Measurements from ENCODE around the gene IL1A. TPM values are rescaled to one million over a fixed set of nuclear protein-coding genes. Genes with fewer than 3 reads are reported as not detected.

The IL1A gene
- total and polyA plus RNA-seq, 10 donors = 0.21 to 1.6 (median 0.69) TPM; not detected in 2

DNA sequence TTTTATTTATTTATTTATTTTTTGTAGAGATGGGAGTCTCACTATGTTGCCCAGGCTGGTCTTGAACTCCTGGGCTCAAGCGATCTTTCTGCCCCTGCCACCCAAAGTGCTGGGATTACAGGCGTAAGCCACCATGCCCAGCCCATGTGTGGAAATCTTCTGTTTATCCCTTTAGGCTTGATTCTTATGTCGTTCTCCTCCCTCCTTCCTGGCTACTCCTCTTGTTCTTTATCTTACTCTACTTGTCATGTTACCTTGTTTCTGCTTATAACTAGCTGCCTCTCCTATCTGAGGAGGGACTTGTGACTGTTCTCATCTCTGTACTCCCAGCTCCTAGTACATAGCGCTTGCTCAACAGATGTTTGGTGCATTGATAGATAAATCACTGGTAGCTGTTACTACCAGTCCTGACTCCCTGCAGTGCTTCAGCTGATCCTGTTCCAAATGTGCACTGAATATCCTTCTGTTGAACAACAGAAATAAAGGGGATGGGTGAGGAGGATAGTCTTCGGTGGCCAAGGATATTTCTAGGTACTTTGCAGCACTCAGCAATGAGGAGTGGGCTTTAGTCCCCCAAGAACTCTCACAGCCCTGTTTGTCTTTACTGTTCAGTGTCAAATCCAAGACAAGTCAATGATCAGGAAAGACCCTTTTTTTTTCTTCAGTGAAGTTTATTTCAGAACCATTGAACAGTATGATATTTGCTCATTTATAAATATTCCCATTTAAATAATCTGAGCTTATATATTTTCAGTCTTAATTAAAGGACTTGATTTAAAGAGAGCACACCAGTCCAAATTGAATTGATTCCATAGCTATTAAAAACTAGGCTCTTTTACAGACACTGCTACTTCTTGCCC, 45.0 kb upstream of the IL1A start:
- H3K4me1 ChIP-seq = peaks cover 6 to 32% (median 13%) of the 10 kb centered on the region in 6 donors
- H3K4me3 ChIP-seq = no peak overlapping the region
- H3K27ac ChIP-seq = no peak overlapping the region
- 84 to 93% (median 90%) methylated on average over 5 of the region's 5 CpGs for WGBS, 5 donors
- no peaks in the 10 kb centered on the region for H3K27me3 ChIP-seq (replicated peaks in 1 of 7)
- TF ChIP-seq, protein P1, sequence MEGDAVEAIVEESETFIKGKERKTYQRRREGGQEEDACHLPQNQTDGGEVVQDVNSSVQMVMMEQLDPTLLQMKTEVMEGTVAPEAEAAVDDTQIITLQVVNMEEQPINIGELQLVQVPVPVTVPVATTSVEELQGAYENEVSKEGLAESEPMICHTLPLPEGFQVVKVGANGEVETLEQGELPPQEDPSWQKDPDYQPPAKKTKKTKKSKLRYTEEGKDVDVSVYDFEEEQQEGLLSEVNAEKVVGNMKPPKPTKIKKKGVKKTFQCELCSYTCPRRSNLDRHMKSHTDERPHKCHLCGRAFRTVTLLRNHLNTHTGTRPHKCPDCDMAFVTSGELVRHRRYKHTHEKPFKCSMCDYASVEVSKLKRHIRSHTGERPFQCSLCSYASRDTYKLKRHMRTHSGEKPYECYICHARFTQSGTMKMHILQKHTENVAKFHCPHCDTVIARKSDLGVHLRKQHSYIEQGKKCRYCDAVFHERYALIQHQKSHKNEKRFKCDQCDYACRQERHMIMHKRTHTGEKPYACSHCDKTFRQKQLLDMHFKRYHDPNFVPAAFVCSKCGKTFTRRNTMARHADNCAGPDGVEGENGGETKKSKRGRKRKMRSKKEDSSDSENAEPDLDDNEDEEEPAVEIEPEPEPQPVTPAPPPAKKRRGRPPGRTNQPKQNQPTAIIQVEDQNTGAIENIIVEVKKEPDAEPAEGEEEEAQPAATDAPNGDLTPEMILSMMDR (IDR thresholded peaks at IDR 0.05 in 8 of 11, conservative IDR thresholded peaks at IDR 0.05 in 3 of 11) = no peak
- no peak for TF ChIP-seq POLR2AphosphoS5 (IDR thresholded peaks at IDR 0.05)
- no peak for TF ChIP-seq POLR2A (IDR thresholded peaks at IDR 0.05)
- no peak for DNase-seq
- intact Hi-C loops (cut with DNase I; ENCODE audit: low total_unique reads) = no loop called here
- H3K9me3 ChIP-seq = no peaks in the 10 kb centered on the region
- H3K36me3 ChIP-seq = peaks cover 0 to 42% (median 0%) of the 10 kb centered on the region in 6 donors

DNA sequence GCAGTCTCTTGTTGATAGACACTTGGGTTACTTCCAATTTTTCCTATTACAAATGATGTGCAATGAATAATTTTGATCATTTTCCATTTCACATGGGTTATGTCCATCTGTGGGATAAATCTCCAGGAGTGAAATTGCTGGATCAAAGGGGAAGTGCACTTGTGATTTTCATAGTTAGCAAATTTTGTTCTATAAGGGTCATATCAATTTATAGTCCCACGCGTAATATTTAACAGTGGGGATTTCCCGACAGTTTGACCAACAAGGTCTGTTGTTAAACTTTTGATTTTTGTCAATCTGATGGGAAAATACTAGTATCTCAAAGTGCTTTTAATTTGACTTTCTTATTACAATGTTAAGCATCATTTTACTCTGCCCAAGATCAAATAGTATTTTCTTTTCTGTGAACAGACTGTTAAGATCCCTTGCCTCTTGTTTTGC, 44.0 kb upstream of the IL1A start:
- TF ChIP-seq POLR2A (IDR thresholded peaks at IDR 0.05) (no peak), POLR2AphosphoS5 (IDR thresholded peaks at IDR 0.05) (no peak)
- TF ChIP-seq, protein P1 (IDR thresholded peaks at IDR 0.05 in 8 of 11, conservative IDR thresholded peaks at IDR 0.05 in 3 of 11) = no peak
- H3K27me3 ChIP-seq (replicated peaks in 1 of 7) = no peaks in the 10 kb centered on the region
- WGBS, 5 donors = 56 to 81% (median 70%) methylated on average over 3 of the region's 3 CpGs
- no peak overlapping the region for H3K4me3 ChIP-seq
- peaks cover 6 to 22% (median 11%) of the 10 kb centered on the region in 6 donors for H3K4me1 ChIP-seq
- H3K9me3 ChIP-seq = no peaks in the 10 kb centered on the region
- DNase-seq = no peak
- no peak overlapping the region for H3K27ac ChIP-seq
- intact Hi-C loops (cut with DNase I; ENCODE audit: low total_unique reads) = no loop called here
- peaks cover 0 to 36% (median 0%) of the 10 kb centered on the region in 6 donors for H3K36me3 ChIP-seq

DNA sequence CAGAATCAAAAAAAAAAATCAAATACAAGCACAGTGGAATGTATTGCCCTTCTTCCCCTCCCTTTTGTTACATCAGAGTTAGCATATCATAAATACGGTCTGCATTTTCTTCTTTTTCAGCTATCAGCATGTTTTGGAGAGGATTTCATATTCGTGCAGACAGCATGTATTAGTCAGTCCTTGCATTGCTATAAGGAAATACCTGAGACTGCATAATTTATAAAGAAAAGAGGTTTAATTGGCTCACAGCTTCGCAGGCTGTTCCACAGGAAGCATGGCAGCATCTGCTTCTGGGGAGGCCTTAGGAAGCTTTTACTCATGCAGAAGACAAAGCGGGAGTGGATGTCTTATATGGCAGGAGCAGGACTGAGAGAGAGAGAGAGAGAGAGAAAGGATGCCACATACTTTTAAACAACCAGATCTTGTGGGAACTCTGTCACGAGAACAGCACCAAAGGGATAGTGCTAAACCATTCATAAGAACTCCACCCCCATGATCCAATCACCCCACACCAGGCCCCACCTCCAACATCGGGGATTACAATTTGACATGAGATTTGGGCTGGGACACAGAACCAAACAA, 43.4 kb upstream of the IL1A start:
- TF ChIP-seq POLR2A (IDR thresholded peaks at IDR 0.05) = no peak
- TF ChIP-seq, protein P1 (IDR thresholded peaks at IDR 0.05 in 8 of 11, conservative IDR thresholded peaks at IDR 0.05 in 3 of 11) = no peak
- TF ChIP-seq POLR2AphosphoS5 (IDR thresholded peaks at IDR 0.05) = no peak
- Histone ChIP-seq H3K9me3 (no peaks in the 10 kb centered on the region), H3K27ac (no peak overlapping the region), H3K4me3 (no peak overlapping the region), H3K36me3 (peaks cover 0 to 31% (median 0%) of the 10 kb centered on the region in 6 donors), H3K27me3 (replicated peaks in 1 of 7) (no peaks in the 10 kb centered on the region), H3K4me1 (peaks cover 6 to 18% (median 11%) of the 10 kb centered on the region in 6 donors)
- no peak for DNase-seq
- WGBS, 5 donors = 87 to 95% (median 89%) methylated on average over 6 of the region's 6 CpGs
- intact Hi-C loops (cut with DNase I; ENCODE audit: low total_unique reads) = no loop called here

DNA sequence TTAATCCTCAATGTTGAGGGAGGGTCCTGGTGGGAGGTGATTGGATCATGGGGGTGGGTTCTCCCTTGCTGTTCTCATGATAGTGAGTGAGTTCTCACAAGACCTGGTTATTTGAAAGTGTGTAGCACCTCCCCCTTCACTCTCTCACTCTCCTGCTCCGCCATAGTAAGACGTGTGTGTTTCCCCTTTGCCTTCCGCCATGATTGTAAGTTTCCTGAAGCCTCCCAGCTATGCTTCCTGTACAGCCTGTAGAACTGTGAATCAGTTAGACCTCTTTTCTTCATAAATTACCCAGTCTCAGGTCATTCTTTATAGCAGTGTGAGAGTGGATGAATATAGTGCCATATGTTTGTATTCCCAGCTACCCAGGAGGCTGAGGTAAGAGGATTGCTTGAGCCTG, 42.7 kb upstream of the IL1A start:
- Histone ChIP-seq H3K9me3 (no peaks in the 10 kb centered on the region), H3K27ac (no peak overlapping the region), H3K36me3 (peaks cover 0 to 24% (median 0%) of the 10 kb centered on the region in 6 donors), H3K4me1 (peaks cover 4 to 11% (median 6%) of the 10 kb centered on the region in 6 donors), H3K4me3 (no peak overlapping the region), H3K27me3 (replicated peaks in 1 of 7) (no peaks in the 10 kb centered on the region)
- intact Hi-C loops (cut with DNase I; ENCODE audit: low total_unique reads) = no loop called here
- WGBS, 5 donors = 66 to 86% (median 74%) methylated on average over 3 of the region's 3 CpGs
- no peak for DNase-seq
- TF ChIP-seq, protein P1 (IDR thresholded peaks at IDR 0.05 in 8 of 11, conservative IDR thresholded peaks at IDR 0.05 in 3 of 11) = no peak
- no peak for TF ChIP-seq POLR2A (IDR thresholded peaks at IDR 0.05)
- no peak for TF ChIP-seq POLR2AphosphoS5 (IDR thresholded peaks at IDR 0.05)
